OCI-LY1 (cell line): Measurements from ENCODE around the gene GSG1L.

Source experiments
- CTCF ChIP-seq: fragments of 200-600 bp; sonication (generic), shearing (Covaris generic); IDR thresholded peaks from 2 replicates; pipeline ENCODE4 v1.5.1; 2017; ENCODE audit warnings: mild to moderate bottlenecking, antibody characterized with exemption, low read length, moderate library complexity, mixed read lengths
- EZH2 ChIP-seq: fragments of 200-600 bp; sonication (generic), shearing (Covaris generic); IDR thresholded peaks from 2 replicates; pipeline ENCODE4 v1.8.0; 2017; ENCODE audit warnings: borderline replicate concordance, mixed run types, mild to moderate bottlenecking, antibody characterized with exemption, low read length, moderate library complexity, mixed read lengths

DNA sequence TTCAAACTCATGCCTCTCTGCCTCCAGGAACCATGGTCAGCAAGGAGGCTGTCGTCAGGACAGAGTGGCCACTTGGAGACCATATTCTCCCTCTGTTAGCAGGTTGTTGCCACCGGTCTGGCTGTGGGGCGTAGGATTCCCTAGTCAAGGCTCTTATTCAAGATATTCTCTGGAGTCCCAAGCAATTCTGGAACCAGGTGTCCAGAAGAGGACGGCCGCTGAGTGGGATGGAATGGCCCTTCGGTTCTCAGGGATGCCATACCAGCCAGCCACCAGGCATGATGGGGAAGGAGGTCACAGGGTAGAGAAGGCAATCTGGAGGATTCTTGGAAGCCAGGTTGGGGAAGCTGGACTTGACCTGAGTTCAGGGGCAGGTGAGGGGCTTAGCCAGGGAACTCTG lies 173.5 kb downstream of the GSG1L start:
- TF ChIP-seq CTCF (no peak), EZH2 (no peak)
